Chondrocyte (in vitro differentiated cells): Measurements from ENCODE around the gene CHTF18. TPM values are rescaled to one million over a fixed set of nuclear protein-coding genes. Genes with fewer than 3 reads are reported as not detected.

Source experiments
- DNase-seq: peaks from one replicate; pipeline ENCODE4 v3.0.0; 2021; ENCODE audit warnings: mixed read lengths, low spot score
- H3K27ac Mint-ChIP-seq: one replicate; pipeline ENCODE4 v1.8.0; 2021; ENCODE audit warnings: mild to moderate bottlenecking, moderate library complexity, mixed read lengths; ENCODE audit not compliant: unreplicated experiment
- H3K27me3 Mint-ChIP-seq: 2 replicates; pipeline ENCODE4 v1.8.0; 2021; ENCODE audit warnings: low read depth, mixed read lengths
- H3K36me3 Mint-ChIP-seq: 2 replicates; pipeline ENCODE4 v1.8.0; 2021; ENCODE audit warnings: low read depth, mixed read lengths
- H3K4me1 Mint-ChIP-seq: 2 replicates; pipeline ENCODE4 v1.8.0; 2021; ENCODE audit warnings: low read depth, mild to moderate bottlenecking, mixed read lengths
- H3K4me3 Mint-ChIP-seq: one replicate; pipeline ENCODE4 v1.8.0; 2021; ENCODE audit warnings: mild to moderate bottlenecking, moderate library complexity, mixed read lengths; ENCODE audit not compliant: unreplicated experiment
- H3K9me3 Mint-ChIP-seq: 2 replicates; pipeline ENCODE4 v1.8.0; 2021; ENCODE audit warnings: low read depth, mixed read lengths
- total RNA-seq: library from RNA; stranded (reverse); gene quantifications from 3 replicates; pipeline ENCODE4 v1.2.1, GENCODE V29; 2021
- TF ChIP-seq, protein P1 (sequence below): fragments of 200-600 bp; sonication (generic); IDR thresholded peaks from 2 replicates; pipeline ENCODE4 v1.5.0; 2021; ENCODE audit warnings: antibody characterized with exemption, mild to moderate bottlenecking, moderate library complexity

CHTF18 gene
- total RNA-seq, 1 donor from 2014 or later, result 12.8 TPM

DNA sequence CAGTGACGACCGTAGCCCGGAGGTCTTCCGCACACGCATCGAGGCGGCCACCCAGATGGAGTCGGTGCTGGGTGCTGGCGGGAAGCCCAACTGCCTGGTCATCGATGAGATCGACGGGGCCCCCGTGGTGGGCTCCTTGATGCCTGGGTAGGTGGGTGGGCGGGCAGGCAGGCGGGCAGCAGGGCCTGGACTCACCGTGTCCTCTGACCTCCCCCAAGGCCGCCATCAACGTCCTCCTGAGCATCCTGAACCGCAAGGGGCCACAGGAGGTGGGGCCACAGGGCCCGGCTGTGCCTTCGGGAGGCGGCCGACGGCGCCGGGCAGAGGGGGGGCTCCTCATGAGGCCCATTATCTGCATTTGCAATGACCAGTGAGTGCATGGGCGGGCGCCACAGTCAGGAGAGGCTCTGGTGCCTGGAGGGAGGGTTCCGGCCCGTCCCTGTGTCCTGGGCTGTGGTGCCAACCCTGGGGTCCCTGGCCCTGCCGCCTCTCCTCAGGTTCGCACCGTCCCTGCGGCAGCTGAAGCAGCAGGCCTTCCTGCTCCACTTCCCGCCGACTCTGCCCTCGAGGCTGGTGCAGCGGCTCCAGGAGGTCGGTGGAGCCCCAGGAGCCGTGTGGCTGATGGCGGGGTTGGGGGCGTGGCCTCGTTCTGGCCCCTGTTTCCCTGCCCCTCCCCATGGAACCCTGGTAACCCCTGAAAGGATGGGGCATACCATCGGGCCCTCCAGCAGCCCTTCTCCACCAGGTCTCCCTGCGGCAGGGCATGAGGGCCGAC is 4.0 kb downstream of the CHTF18 start:
- H3K4me1 Mint-ChIP-seq, result peaks cover 3% of the 10 kb centered on the region
- DNase-seq, result no peak
- H3K9me3 Mint-ChIP-seq, result no peaks in the 10 kb centered on the region
- H3K36me3 Mint-ChIP-seq, result peaks cover 3% of the 10 kb centered on the region
- TF ChIP-seq, protein P1, sequence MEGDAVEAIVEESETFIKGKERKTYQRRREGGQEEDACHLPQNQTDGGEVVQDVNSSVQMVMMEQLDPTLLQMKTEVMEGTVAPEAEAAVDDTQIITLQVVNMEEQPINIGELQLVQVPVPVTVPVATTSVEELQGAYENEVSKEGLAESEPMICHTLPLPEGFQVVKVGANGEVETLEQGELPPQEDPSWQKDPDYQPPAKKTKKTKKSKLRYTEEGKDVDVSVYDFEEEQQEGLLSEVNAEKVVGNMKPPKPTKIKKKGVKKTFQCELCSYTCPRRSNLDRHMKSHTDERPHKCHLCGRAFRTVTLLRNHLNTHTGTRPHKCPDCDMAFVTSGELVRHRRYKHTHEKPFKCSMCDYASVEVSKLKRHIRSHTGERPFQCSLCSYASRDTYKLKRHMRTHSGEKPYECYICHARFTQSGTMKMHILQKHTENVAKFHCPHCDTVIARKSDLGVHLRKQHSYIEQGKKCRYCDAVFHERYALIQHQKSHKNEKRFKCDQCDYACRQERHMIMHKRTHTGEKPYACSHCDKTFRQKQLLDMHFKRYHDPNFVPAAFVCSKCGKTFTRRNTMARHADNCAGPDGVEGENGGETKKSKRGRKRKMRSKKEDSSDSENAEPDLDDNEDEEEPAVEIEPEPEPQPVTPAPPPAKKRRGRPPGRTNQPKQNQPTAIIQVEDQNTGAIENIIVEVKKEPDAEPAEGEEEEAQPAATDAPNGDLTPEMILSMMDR, result no peak
- no peak overlapping the region for H3K4me3 Mint-ChIP-seq
- H3K27ac Mint-ChIP-seq, result no peak overlapping the region
- H3K27me3 Mint-ChIP-seq, result no peaks in the 10 kb centered on the region

DNA sequence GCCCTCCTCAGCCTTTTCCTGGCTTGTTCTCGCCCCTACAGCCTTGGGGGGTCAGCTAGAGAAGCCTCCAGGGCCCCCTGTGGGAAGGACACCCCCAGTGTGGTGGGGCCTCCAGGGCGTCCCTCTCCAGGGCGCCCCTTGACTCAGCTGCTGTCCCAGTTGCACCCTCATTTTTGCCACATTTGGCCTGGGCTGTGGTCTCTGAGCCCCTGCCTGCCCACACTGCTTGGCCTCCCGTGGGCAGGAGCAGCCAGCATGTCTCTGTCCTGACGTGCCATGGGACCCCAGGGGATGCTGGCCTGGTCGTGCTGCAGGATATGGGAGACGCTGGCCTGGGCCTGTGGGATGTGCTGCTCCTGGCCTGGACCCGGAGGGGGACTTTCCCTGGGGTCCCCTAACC is 5.0 kb downstream of the CHTF18 start:
- no peak for DNase-seq
- no peak overlapping the region for H3K27ac Mint-ChIP-seq
- peaks cover 3% of the 10 kb centered on the region for H3K27me3 Mint-ChIP-seq
- H3K4me1 Mint-ChIP-seq, result peaks cover 3% of the 10 kb centered on the region
- H3K9me3 Mint-ChIP-seq, result no peaks in the 10 kb centered on the region
- TF ChIP-seq, protein P1, result no peak
- H3K4me3 Mint-ChIP-seq, result no peak overlapping the region
- peaks cover 5% of the 10 kb centered on the region for H3K36me3 Mint-ChIP-seq

DNA sequence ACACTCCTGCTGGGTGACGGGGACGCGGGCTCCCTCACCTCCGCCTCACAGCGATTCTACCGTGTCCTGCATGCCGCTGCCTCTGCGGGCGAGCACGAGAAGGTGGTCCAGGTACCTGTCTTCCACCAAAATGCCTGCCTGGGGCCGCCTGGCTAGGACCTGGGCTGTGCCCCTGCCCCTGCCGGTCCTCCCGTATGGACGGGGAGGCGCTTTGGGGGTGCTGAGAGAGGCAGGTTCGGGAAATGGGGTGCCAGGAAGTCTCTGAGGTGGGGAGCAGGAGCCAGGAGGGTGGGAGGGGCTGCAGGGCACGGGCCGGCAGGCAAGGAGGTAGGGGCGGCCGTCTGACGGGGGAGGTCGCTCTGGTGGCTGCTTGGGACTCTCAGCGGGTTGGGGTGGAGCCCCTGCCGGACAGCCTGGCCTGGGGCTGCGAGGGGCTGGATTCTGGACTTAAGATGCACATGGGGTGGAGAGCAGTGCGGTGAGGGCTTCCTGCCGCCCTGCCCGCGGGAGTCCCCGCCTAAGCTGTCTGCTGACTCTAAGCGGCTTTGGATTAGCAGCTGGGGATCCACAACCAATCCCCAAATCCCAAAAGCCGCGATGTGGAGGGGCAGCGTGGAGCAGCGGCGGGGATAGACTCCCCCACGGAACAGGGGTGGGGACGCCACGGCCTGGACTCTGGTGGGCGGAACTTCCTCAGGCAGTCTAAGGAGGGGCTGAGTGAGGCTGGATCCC is 5.8 kb downstream of the CHTF18 start:
- Mint-ChIP-seq H3K4me1 (peaks cover 3% of the 10 kb centered on the region), H3K27me3 (peaks cover 8% of the 10 kb centered on the region), H3K9me3 (no peaks in the 10 kb centered on the region), H3K36me3 (peaks cover 5% of the 10 kb centered on the region), H3K27ac (no peak overlapping the region), H3K4me3 (no peak overlapping the region)
- DNase-seq, result no peak
- TF ChIP-seq, protein P1, result no peak

- H3K36me3 Mint-ChIP-seq, result peaks cover 5% of the 10 kb centered on the region
- TF ChIP-seq, protein P1, result no peak
- peaks cover under 1% of the 10 kb centered on the region for H3K4me1 Mint-ChIP-seq
- no peak overlapping the region for H3K27ac Mint-ChIP-seq
- H3K4me3 Mint-ChIP-seq, result no peak overlapping the region
- H3K27me3 Mint-ChIP-seq, result peaks cover 8% of the 10 kb centered on the region
- DNase-seq, result no peak
- H3K9me3 Mint-ChIP-seq, result no peaks in the 10 kb centered on the region
These were observed 6.5 kb downstream of the CHTF18 start for GRCh38 chr16:794853-795466.

- no peak overlapping the region for H3K4me3 Mint-ChIP-seq
- no peak overlapping the region for H3K27ac Mint-ChIP-seq
- no peak for DNase-seq
- H3K9me3 Mint-ChIP-seq, result no peaks in the 10 kb centered on the region
- TF ChIP-seq, protein P1, result no peak
- H3K36me3 Mint-ChIP-seq, result peaks cover 5% of the 10 kb centered on the region
- no peaks in the 10 kb centered on the region for H3K4me1 Mint-ChIP-seq
- peaks cover 8% of the 10 kb centered on the region for H3K27me3 Mint-ChIP-seq
These were observed 7.3 kb downstream of the CHTF18 start for GRCh38 chr16:795580-796229.
